Astrocyte (in vitro differentiated cells and primary cell): ENCODE data around the gene LPAR2.

ENCODE experiments used
- CTCF ChIP-seq: IDR thresholded peaks from 2 replicates; pipeline ENCODE4 v1.5.1; 2011; ENCODE audit warnings: low read depth, mild to moderate bottlenecking, inconsistent platforms, low read length, moderate library complexity; ENCODE audit not compliant: insufficient read depth
- EZH2 ChIP-seq: IDR thresholded peaks from 2 replicates; pipeline ENCODE4 v1.6.1; 2012; ENCODE audit warnings: mild to moderate bottlenecking, low read length, inconsistent platforms; ENCODE audit not compliant: insufficient read depth

DNA sequence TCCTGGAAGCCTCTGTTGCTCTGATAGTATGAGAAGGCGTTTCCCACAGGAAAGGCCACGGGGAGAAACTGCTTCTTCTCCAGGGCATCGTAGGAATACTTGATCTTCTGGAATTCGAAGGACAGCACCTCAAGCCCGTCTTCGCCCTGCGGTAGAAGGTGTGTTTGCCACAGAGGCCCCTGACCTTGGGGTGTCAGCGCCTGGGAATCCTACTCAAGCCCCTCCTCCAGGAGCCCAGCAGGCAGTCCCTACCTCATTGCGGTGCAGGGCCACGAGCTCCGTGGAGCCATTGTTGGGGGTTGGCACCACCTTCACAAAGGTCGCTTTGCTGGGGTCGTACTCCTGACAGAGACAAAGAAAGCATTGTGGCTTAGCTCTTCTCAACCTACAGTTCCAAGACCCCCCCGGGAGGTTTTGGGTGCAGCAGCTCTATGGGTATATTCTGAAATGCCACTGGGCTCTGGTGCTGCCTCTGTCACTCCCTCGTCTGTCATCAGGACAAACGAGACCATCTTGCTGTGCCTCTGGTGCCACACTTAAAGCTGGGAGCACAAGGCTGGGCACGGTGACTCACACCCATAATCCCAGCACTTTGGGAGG is 31.7 kb upstream of the LPAR2 start:
- TF ChIP-seq CTCF (no peak), EZH2 (no peak)
